CD4-positive, alpha-beta T cell treated with Interleukin-21 for 1 hour (primary cell): ENCODE results near the gene GALNT10.

Experiments
- DNase-seq: peaks from one replicate; pipeline ENCODE4 v3.0.0-alpha.2; 2020

Gene GALNT10

GRCh38 chr5:154449786-154450185 lies 259.3 kb downstream of the GALNT10 start:
- no peak for DNase-seq

- no peak for DNase-seq
Observed at GRCh38 chr5:154451957-154452356, 261.4 kb downstream of the GALNT10 start.

DNA sequence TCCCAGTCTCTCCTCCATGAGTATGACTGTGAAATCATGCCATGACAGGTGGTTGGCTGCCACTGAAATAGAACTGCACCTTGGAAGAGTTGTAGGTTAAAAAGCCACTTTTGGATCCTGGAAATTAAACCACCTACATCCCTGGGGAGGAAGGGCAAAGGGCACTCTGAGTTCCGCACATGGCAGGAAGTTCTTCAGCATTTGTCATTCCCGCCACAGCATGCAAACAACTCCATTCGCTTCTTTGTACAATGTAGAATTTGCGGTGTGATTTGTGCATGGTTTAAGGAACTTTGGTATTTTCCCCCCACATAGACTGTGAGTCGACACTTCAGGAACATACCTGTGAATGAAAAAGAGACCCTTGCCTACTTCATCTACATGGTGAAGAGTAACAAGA lies 265.1 kb downstream of the GALNT10 start:
- DNase-seq = no peak

- no peak for DNase-seq
Observed at GRCh38 chr5:154456540-154456939, 266.0 kb downstream of the GALNT10 start.

GRCh38 chr5:154459015-154459414 lies 268.5 kb downstream of the GALNT10 start:
- DNase-seq = no peak

DNA sequence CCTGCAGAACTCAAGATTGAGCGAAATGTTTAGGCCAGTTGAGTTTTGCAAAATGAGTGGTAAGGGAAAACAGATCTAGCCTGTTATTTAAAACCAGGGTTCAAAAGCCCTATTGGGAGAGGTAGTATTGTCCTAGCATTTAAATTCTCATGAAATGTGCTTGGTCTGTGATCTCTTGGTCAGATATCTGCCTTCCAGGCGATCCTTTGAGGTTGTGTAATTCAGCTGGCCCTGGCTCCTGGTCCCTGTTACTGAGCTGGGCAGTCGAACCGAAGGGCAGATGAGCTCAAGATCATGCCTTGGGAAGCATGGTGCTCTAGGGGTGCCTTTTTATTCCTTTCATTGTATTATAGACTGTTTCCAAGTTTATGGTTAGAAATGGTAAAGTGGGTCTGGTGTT lies 269.6 kb downstream of the GALNT10 start:
- DNase-seq = no peak

GRCh38 chr5:154461531-154461930 lies 271.0 kb downstream of the GALNT10 start:
- no peak for DNase-seq

- DNase-seq = no peak
Observed at GRCh38 chr5:154464438-154464837, 273.9 kb downstream of the GALNT10 start.

- no peak for DNase-seq
Observed at GRCh38 chr5:154465169-154465568, 274.6 kb downstream of the GALNT10 start.

DNA sequence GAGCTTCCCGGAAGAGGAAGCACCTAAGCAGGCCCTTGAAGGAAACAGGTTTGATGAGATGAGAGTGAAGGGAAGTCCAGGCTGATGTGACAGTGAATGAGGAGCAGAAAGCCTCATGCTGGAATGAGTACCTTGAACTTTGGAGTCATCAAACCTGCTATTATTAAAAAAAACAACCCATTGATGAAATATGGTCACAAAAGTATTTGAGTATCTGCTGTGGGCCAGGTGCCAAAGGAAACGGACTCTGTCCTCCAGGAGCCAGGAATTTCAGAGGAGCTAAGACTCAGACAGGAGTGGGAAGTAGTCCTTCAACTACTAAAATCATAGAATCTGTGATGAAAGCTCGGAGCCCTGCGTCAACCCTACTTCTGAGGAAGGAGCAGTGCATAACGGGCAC lies 275.6 kb downstream of the GALNT10 start:
- no peak for DNase-seq

GRCh38 chr5:154466671-154467070 lies 276.1 kb downstream of the GALNT10 start:
- DNase-seq = no peak

- peak; percentile 62 for DNase-seq
Observed at GRCh38 chr5:154467655-154468354, 277.3 kb downstream of the GALNT10 start.

- DNase-seq = no peak
Observed at GRCh38 chr5:154470137-154470536, 279.6 kb downstream of the GALNT10 start.
